Stimulated activated naive CD4-positive, alpha-beta T cell treated with Interleukin-2 at 50 U/mL for 16 hours (primary cell): ENCODE results near the gene CENATAC.
"Not testable (repeated sequence)": the region's sequence is repeated elsewhere in the genome, so short reads cannot be mapped to it uniquely, and the experiment has no call there.

Experiments used
- DNase-seq: peaks from one replicate; lab custom pipeline; 2025; lab: John Stamatoyannopoulos, UW

CENATAC gene

GRCh38 chr11:118997627-118998387 is at the start of gene CENATAC:
CENATAC (plus strand) TSS chr11:118998138; CDS start chr11:118998198, 60 bp downstream.
- peak; percentile 94 for DNase-seq

GRCh38 chr11:118953265-118953664 is 44.7 kb upstream of the CENATAC start:
- no peak for DNase-seq

- not testable (repeated sequence) for DNase-seq
Observed at GRCh38 chr11:118953976-118954375, 44.0 kb upstream of the CENATAC start.

GRCh38 chr11:118956094-118956846 is 41.7 kb upstream of the CENATAC start, which contains the start of gene UPK2:
UPK2 (plus strand) TSS chr11:118956298; CDS start chr11:118956351, 53 bp downstream.
- DNase-seq = peak; percentile 80

- no peak for DNase-seq
Observed at GRCh38 chr11:118956847-118957469, 41.0 kb upstream of the CENATAC start.

GRCh38 chr11:118957549-118957948 is 40.4 kb upstream of the CENATAC start:
- no peak for DNase-seq

GRCh38 chr11:118957968-118958367 is 40.0 kb upstream of the CENATAC start:
- DNase-seq = no peak

- DNase-seq = no peak
Observed at GRCh38 chr11:118958577-118958976, 39.4 kb upstream of the CENATAC start.

- no peak for DNase-seq
Observed at GRCh38 chr11:118961189-118961588, 36.7 kb upstream of the CENATAC start.

- DNase-seq = no peak
Observed at GRCh38 chr11:118961591-118961990, 36.3 kb upstream of the CENATAC start.

- not testable (repeated sequence) for DNase-seq
Observed at GRCh38 chr11:118969508-118969907, 28.4 kb upstream of the CENATAC start.

GRCh38 chr11:118971646-118972045 is 26.3 kb upstream of the CENATAC start, which contains the start of gene FOXR1:
FOXR1 (plus strand) TSS chr11:118971761; CDS start chr11:118971932, 171 bp downstream.
- DNase-seq = no peak

GRCh38 chr11:118973985-118974384 is 24.0 kb upstream of the CENATAC start:
- no peak for DNase-seq

- no peak for DNase-seq
Observed at GRCh38 chr11:118975771-118976709, 21.9 kb upstream of the CENATAC start.

GRCh38 chr11:118979434-118979833 is 18.5 kb upstream of the CENATAC start:
- DNase-seq = no peak

GRCh38 chr11:118980191-118980881 is 17.6 kb upstream of the CENATAC start:
- DNase-seq = no peak

- not testable (repeated sequence) for DNase-seq
Observed at GRCh38 chr11:118984337-118984736, 13.6 kb upstream of the CENATAC start.

- no peak for DNase-seq
Observed at GRCh38 chr11:118984825-118985224, 13.1 kb upstream of the CENATAC start.

- no peak for DNase-seq
Observed at GRCh38 chr11:118988280-118988679, 9.7 kb upstream of the CENATAC start.

GRCh38 chr11:118991486-118992038 is 6.4 kb upstream of the CENATAC start:
- not testable (repeated sequence) for DNase-seq
